ENCODE measurements around the gene STMN3.

The STMN3 gene

DNA sequence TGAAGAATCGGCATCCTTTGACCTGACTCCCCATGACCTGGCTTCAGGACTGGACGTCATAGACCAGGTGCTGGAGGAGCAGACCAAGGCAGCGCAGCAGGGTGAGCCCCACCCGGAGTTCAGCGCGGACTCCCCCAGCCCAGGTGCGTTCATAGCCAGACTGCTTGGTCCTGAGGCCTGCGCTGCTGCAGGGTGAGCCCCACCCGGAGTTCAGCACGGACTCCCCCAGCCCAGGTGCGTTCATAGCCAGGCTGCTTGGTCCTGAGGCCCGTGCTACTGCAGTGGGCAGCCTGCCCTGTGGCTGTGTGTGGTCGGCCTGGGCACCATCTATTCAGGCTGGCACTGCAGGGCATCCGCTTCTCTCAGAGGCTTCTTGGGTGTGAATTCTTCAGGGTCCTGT lies 20.7 kb upstream of the STMN3 start:
- no peak for TF ChIP-seq TAF1 (IDR thresholded peaks at IDR 0.05; ENCODE audit: borderline replicate concordance, insufficient read depth, low read length)
- no peak for TF ChIP-seq FOXP2 (optimal IDR thresholded peaks at IDR 0.05; ENCODE audit: borderline replicate concordance, extremely low read depth, extremely low read length, insufficient read depth)
- no peak for TF ChIP-seq REST (IDR thresholded peaks at IDR 0.05; ENCODE audit: insufficient read depth in 1 of 2, low read depth in 2 of 2, low read length in 2 of 2)
- no peak for TF ChIP-seq SIN3A (IDR thresholded peaks at IDR 0.05; ENCODE audit: borderline replicate concordance, insufficient read depth, low read length)
- TF ChIP-seq POLR2AphosphoS5 (IDR thresholded peaks at IDR 0.05; ENCODE audit: low read depth, low read length), result no peak

- TF ChIP-seq SIN3A (IDR thresholded peaks at IDR 0.05; ENCODE audit: borderline replicate concordance, insufficient read depth, low read length) (no peak), TAF1 (IDR thresholded peaks at IDR 0.05; ENCODE audit: borderline replicate concordance, insufficient read depth, low read length) (no peak), FOXP2 (optimal IDR thresholded peaks at IDR 0.05; ENCODE audit: borderline replicate concordance, extremely low read depth, extremely low read length, insufficient read depth) (no peak), POLR2AphosphoS5 (IDR thresholded peaks at IDR 0.05; ENCODE audit: low read depth, low read length) (no peak), REST (IDR thresholded peaks at IDR 0.05; ENCODE audit: insufficient read depth in 1 of 2, low read depth in 2 of 2, low read length in 2 of 2) (no peak)
Measured at GRCh38 chr20:63672666-63673065, 19.4 kb upstream of the STMN3 start.

GRCh38 chr20:63668351-63668750 lies 15.1 kb upstream of the STMN3 start:
- TF ChIP-seq POLR2AphosphoS5 (IDR thresholded peaks at IDR 0.05; ENCODE audit: low read depth, low read length) (no peak), REST (IDR thresholded peaks at IDR 0.05; ENCODE audit: insufficient read depth in 1 of 2, low read depth in 2 of 2, low read length in 2 of 2) (no peak), TAF1 (IDR thresholded peaks at IDR 0.05; ENCODE audit: borderline replicate concordance, insufficient read depth, low read length) (no peak), FOXP2 (optimal IDR thresholded peaks at IDR 0.05; ENCODE audit: borderline replicate concordance, extremely low read depth, extremely low read length, insufficient read depth) (no peak), SIN3A (IDR thresholded peaks at IDR 0.05; ENCODE audit: borderline replicate concordance, insufficient read depth, low read length) (no peak)

DNA sequence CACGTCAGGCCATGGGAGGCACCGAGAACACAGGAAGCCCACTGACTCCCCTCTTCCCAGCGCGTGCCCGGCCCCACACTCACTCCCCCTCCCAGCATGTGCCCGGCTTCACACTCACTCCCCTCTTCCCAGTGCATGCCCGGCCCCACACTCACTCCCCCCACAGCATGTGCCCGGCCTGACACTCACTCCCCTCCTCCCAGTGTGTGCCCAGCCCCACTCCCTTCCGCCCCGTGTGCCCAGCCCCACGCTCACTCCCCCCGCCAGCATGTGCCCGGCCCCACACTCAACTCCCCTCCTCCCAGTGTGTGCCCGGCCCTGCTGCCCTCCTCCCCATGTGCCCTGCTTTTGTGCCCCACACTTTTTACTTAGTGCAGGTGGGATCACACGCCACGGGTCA lies 14.6 kb upstream of the STMN3 start:
- TF ChIP-seq REST (IDR thresholded peaks at IDR 0.05; ENCODE audit: insufficient read depth in 1 of 2, low read depth in 2 of 2, low read length in 2 of 2) (no peak), POLR2AphosphoS5 (IDR thresholded peaks at IDR 0.05; ENCODE audit: low read depth, low read length) (no peak), TAF1 (IDR thresholded peaks at IDR 0.05; ENCODE audit: borderline replicate concordance, insufficient read depth, low read length) (no peak), SIN3A (IDR thresholded peaks at IDR 0.05; ENCODE audit: borderline replicate concordance, insufficient read depth, low read length) (no peak), FOXP2 (optimal IDR thresholded peaks at IDR 0.05; ENCODE audit: borderline replicate concordance, extremely low read depth, extremely low read length, insufficient read depth) (no peak)

GRCh38 chr20:63665708-63666107 lies 12.5 kb upstream of the STMN3 start:
- TF ChIP-seq FOXP2 (optimal IDR thresholded peaks at IDR 0.05; ENCODE audit: borderline replicate concordance, extremely low read depth, extremely low read length, insufficient read depth) (no peak), REST (IDR thresholded peaks at IDR 0.05; ENCODE audit: insufficient read depth in 1 of 2, low read depth in 2 of 2, low read length in 2 of 2) (no peak), TAF1 (IDR thresholded peaks at IDR 0.05; ENCODE audit: borderline replicate concordance, insufficient read depth, low read length) (no peak), SIN3A (IDR thresholded peaks at IDR 0.05; ENCODE audit: borderline replicate concordance, insufficient read depth, low read length) (no peak), POLR2AphosphoS5 (IDR thresholded peaks at IDR 0.05; ENCODE audit: low read depth, low read length) (no peak)

Measured in PFSK-1 (cell line).